NB4 (cell line): Measurements from ENCODE around the gene ASIC3.

Source experiments
- CTCF ChIP-seq: IDR thresholded peaks from one replicate; pipeline ENCODE4 v1.5.1; 2012; ENCODE audit warnings: low read depth, low read length
- MAX ChIP-seq: IDR thresholded peaks from 2 replicates; pipeline ENCODE4 v1.6.1; 2011; ENCODE audit warnings: low read depth, low read length
- POLR2A ChIP-seq: IDR thresholded peaks from 2 replicates; pipeline ENCODE4 v1.6.1; 2011; ENCODE audit warnings: mild to moderate bottlenecking; ENCODE audit not compliant: insufficient read length; ENCODE audit errors: extremely low read depth

GRCh38 chr7:151000897-151001495 is 47.3 kb upstream of the ASIC3 start:
- TF ChIP-seq CTCF (no peak), POLR2A (no peak), MAX (no peak)
